ENCODE measurements around the gene FLT3. TPM values are rescaled to one million over a fixed set of nuclear protein-coding genes. Genes with fewer than 3 reads are reported as not detected.

The FLT3 gene
- polyA plus RNA-seq, 1 of the 3 experiments (the other 2 are of a cell fraction): not detected

- H3K9me2 ChIP-seq: no peaks in the 10 kb centered on the region
- H2AFZ ChIP-seq (ENCODE audit: low read depth): no peak overlapping the region
- H3K36me3 ChIP-seq (replicated peaks in 1 of 2; ENCODE audit: control insufficient read depth in 1 of 2, insufficient read depth in 2 of 2, low read length in 1 of 2): no peaks in the 10 kb centered on the region
- H3K79me2 ChIP-seq (ENCODE audit: insufficient read depth): no peaks in the 10 kb centered on the region
- H3F3A ChIP-seq (replicated peaks; ENCODE audit: insufficient read depth): no peaks in the 10 kb centered on the region
- ChIA-PET POLR2A (interaction anchor here (0.5 kb wide), 1 partner anchor 624 kb away, joined by 3 read pairs; no protein-coding TSS in a partner anchor), CTCF (interaction anchor here (0.8 to 4.2 kb wide), 6 partner anchors 9 to 614 kb away, joined by 3 to 15 read pairs (median 11); no protein-coding TSS in a partner anchor)
- no peaks in the 10 kb centered on the region for H3K4me1 ChIP-seq (ENCODE audit: control insufficient read depth in 1 of 2, insufficient read depth in 2 of 2, low read depth in 1 of 2, low read length in 1 of 2)
- H3K4me2 ChIP-seq: peak overlapping the region; percentile 7; the same call in 1 of the 2 replicates
- DNase-seq: peak; percentile 15
- 11% methylated on average over 22 of the region's 51 CpGs for WGBS (ENCODE audit: low lambda C conversion rate)
- H3K9ac ChIP-seq: no peak overlapping the region
- TF ChIP-seq TEAD4 (IDR thresholded peaks at IDR 0.05; ENCODE audit: borderline replicate concordance, insufficient read depth) (no peak), GATA2 (CRISPR knock-in tag; IDR thresholded peaks at IDR 0.05) (no peak), MEF2A (IDR thresholded peaks at IDR 0.05; ENCODE audit: borderline replicate concordance, low read depth) (no peak), USF2 (IDR thresholded peaks at IDR 0.05; ENCODE audit: borderline replicate concordance, low read depth, low read length) (no peak), CTCF (IDR thresholded peaks at IDR 0.05) (no peak), JUND (IDR thresholded peaks at IDR 0.05) (no peak), REST (IDR thresholded peaks at IDR 0.05; ENCODE audit: low read depth, low read length) (no peak), NRF1 (IDR thresholded peaks at IDR 0.05; ENCODE audit: low read depth, low read length) (no peak), RFX5 (IDR thresholded peaks at IDR 0.05; ENCODE audit: low read length) (no peak), ELF1 (IDR thresholded peaks at IDR 0.05) (no peak)
- TF ChIP-seq, protein P1, sequence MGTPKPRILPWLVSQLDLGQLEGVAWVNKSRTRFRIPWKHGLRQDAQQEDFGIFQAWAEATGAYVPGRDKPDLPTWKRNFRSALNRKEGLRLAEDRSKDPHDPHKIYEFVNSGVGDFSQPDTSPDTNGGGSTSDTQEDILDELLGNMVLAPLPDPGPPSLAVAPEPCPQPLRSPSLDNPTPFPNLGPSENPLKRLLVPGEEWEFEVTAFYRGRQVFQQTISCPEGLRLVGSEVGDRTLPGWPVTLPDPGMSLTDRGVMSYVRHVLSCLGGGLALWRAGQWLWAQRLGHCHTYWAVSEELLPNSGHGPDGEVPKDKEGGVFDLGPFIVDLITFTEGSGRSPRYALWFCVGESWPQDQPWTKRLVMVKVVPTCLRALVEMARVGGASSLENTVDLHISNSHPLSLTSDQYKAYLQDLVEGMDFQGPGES (IDR thresholded peaks at IDR 0.05; ENCODE audit: low read depth, low read length): no peak
- no peaks in the 10 kb centered on the region for H4K20me1 ChIP-seq (ENCODE audit: insufficient read depth)
- H3K27ac ChIP-seq (ENCODE audit: low read depth in 2 of 2, low read length in 1 of 2): no peak overlapping the region
- peaks cover 97% of the 10 kb centered on the region for H3K27me3 ChIP-seq (ENCODE audit: insufficient read depth)
- H3K4me3 ChIP-seq (ENCODE audit: low read depth in 2 of 2, low read length in 1 of 2): no peak overlapping the region
- no peaks in the 10 kb centered on the region for H3K9me3 ChIP-seq
These were observed 124.6 kb downstream of the FLT3 start for GRCh38 chr13:27975564-27976361.
